Kidney epithelial cell (primary cell): ENCODE data around the gene SEC61A2. TPM values are rescaled to one million over a fixed set of nuclear protein-coding genes. Genes with fewer than 3 reads are reported as not detected.

Experiments used
- DNase-seq: peaks from one replicate; pipeline ENCODE4 v3.0.0-alpha.2; 2010; ENCODE audit warnings: low read depth
- H3K27me3 ChIP-seq: 2 replicates; pipeline ENCODE4 v1.6.0; 2011; ENCODE audit warnings: low read length; ENCODE audit not compliant: control insufficient read depth, insufficient read depth
- H3K36me3 ChIP-seq: 2 replicates; pipeline ENCODE4 v1.5.1; 2011; ENCODE audit warnings: low read length; ENCODE audit not compliant: control insufficient read depth, insufficient read depth
- H3K4me3 ChIP-seq: 2 replicates; pipeline ENCODE4 v1.5.1; 2011; ENCODE audit warnings: low read depth, mild to moderate bottlenecking, control low read depth, low read length
- CTCF ChIP-seq: IDR thresholded peaks from 2 replicates; pipeline ENCODE4 v1.5.1; 2011; ENCODE audit warnings: mild to moderate bottlenecking, moderate library complexity, low read length, control low read depth, inconsistent platforms; ENCODE audit not compliant: insufficient read depth, poor library complexity, severe bottlenecking
- total RNA-seq: library from RNA; depleted of rRNA; stranded (reverse); fragments of >200 nt; gene quantifications from 2 replicates; pipeline ENCODE4 v1.2.3, GENCODE V29; 2015

SEC61A2 gene
- total RNA-seq, 1 donor from 2014 or later, result 7.6 TPM

DNA sequence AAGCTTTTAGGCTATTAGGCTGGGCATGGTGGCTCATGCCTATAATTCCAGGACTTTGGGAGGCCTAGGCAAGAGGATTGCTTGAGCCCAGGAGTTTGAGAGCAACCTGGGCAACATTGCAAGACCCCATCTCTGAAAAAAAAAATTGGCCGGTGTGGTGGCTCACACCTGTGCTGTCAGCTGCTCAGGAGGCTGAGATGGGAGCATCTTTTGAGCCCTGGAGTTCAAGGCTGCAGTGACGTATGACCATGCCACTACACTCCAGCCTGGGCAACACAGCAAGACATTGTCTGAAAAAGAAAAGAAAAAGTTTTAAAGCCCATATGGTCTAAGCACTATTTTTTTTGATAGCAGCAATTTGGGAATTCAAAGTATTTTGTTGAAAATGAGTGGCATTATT lies 15.8 kb upstream of the SEC61A2 start:
- DNase-seq, result no peak
- Histone ChIP-seq H3K27me3 (no peaks in the 10 kb centered on the region), H3K36me3 (no peaks in the 10 kb centered on the region), H3K4me3 (no peak overlapping the region)
- no peak for TF ChIP-seq CTCF

- Histone ChIP-seq H3K36me3 (no peaks in the 10 kb centered on the region), H3K4me3 (no peak overlapping the region), H3K27me3 (no peaks in the 10 kb centered on the region)
- TF ChIP-seq CTCF, result no peak
- DNase-seq, result no peak
These were observed 7.8 kb upstream of the SEC61A2 start for GRCh38 chr10:12121673-12122072.

- no peaks in the 10 kb centered on the region for H3K36me3 ChIP-seq
- H3K27me3 ChIP-seq, result no peaks in the 10 kb centered on the region
- peak; percentile 16 for DNase-seq
- H3K4me3 ChIP-seq, result peak overlapping the region; percentile 99
- peak; percentile 59 for TF ChIP-seq CTCF
These were observed 878 bp downstream of the SEC61A2 start for GRCh38 chr10:12130237-12130872.

GRCh38 chr10:12135631-12136030 lies 6.2 kb downstream of the SEC61A2 start:
- Histone ChIP-seq H3K27me3 (no peaks in the 10 kb centered on the region), H3K4me3 (no peak overlapping the region), H3K36me3 (no peaks in the 10 kb centered on the region)
- DNase-seq, result no peak
- no peak for TF ChIP-seq CTCF

GRCh38 chr10:12140038-12140437 lies 10.6 kb downstream of the SEC61A2 start:
- H3K36me3 ChIP-seq, result no peaks in the 10 kb centered on the region
- no peak for TF ChIP-seq CTCF
- no peaks in the 10 kb centered on the region for H3K27me3 ChIP-seq
- DNase-seq, result no peak
- H3K4me3 ChIP-seq, result no peak overlapping the region

GRCh38 chr10:12144538-12144937 lies 15.1 kb downstream of the SEC61A2 start:
- Histone ChIP-seq H3K36me3 (no peaks in the 10 kb centered on the region), H3K4me3 (no peak overlapping the region)

More at GRCh38 chr10:12144538-12144937, 15.1 kb downstream of the SEC61A2 start:
- no peak for DNase-seq
- no peak for TF ChIP-seq CTCF
- no peaks in the 10 kb centered on the region for H3K27me3 ChIP-seq
